Erythroblast (primary cell): Measurements from ENCODE around the gene MYO9B.

Source experiments
- GATA1 ChIP-seq: IDR thresholded peaks from 2 replicates; pipeline ENCODE4 v1.6.1; 2011; ENCODE audit warnings: low read depth, mild to moderate bottlenecking, control low read depth, low read length, moderate library complexity
- POLR2A ChIP-seq: IDR thresholded peaks from 2 replicates; pipeline ENCODE4 v1.6.1; 2011; ENCODE audit warnings: mild to moderate bottlenecking, low read length

GRCh38 chr19:17081672-17082630 is 6.4 kb downstream of the MYO9B start:
- TF ChIP-seq POLR2A, result no peak
- no peak for TF ChIP-seq GATA1
